ENCODE results near the gene TMEM213. TPM values are rescaled to one million over a fixed set of nuclear protein-coding genes. Genes with fewer than 3 reads are reported as not detected.

Gene TMEM213
- total RNA-seq, 4 donors from 2014 or later: 0.25 TPM; not detected in 3

GRCh38 chr7:138776166-138776833, 21.5 kb upstream of the TMEM213 start:
- H3K27me3 ChIP-seq: peaks cover 18% of the 10 kb centered on the region
- H3K36me3 ChIP-seq: no peaks in the 10 kb centered on the region
- no peak for ATAC-seq
- no peaks in the 10 kb centered on the region for H3K9me3 ChIP-seq
- H3K27ac ChIP-seq: no peak overlapping the region
- TF ChIP-seq POLR2A (IDR thresholded peaks at IDR 0.05): no peak
- no peak for TF ChIP-seq EP300 (IDR thresholded peaks at IDR 0.05)
- no peak for TF ChIP-seq POLR2AphosphoS5 (IDR thresholded peaks at IDR 0.05)
- no peak for TF ChIP-seq CTCF (IDR thresholded peaks at IDR 0.05)
- H3K4me1 ChIP-seq: no peaks in the 10 kb centered on the region
- no peak overlapping the region for H3K4me3 ChIP-seq
- WGBS, 2 donors (ENCODE audit: low coverage in 1 of 2): 60 to 85% methylated on average over 6 to 10 of the region's 10 CpGs

- Histone ChIP-seq H3K9me3 (peaks cover 0 to 7% (median 0%) of the 10 kb centered on the region in 3 donors), H3K4me1 (no peaks in the 10 kb centered on the region), H3K36me3 (no peaks in the 10 kb centered on the region), H3K4me3 (no peak overlapping the region), H3K27ac (no peak overlapping the region), H3K27me3 (peaks cover 4% of the 10 kb centered on the region)
- ATAC-seq: no peak
- 80 to 83% methylated on average over 1 to 2 of the region's 2 CpGs for WGBS, 2 donors (ENCODE audit: low coverage in 1 of 2)
- TF ChIP-seq CTCF (IDR thresholded peaks at IDR 0.05) (no peak), EP300 (IDR thresholded peaks at IDR 0.05) (no peak), POLR2A (IDR thresholded peaks at IDR 0.05) (no peak), POLR2AphosphoS5 (IDR thresholded peaks at IDR 0.05) (no peak)
Observed at GRCh38 chr7:138781004-138781403, 16.8 kb upstream of the TMEM213 start.

- H3K9me3 ChIP-seq: peaks cover 0 to 7% (median 0%) of the 10 kb centered on the region in 3 donors
- ATAC-seq: no peak
- peaks cover 8% of the 10 kb centered on the region for H3K27me3 ChIP-seq
- no peaks in the 10 kb centered on the region for H3K36me3 ChIP-seq
- no peaks in the 10 kb centered on the region for H3K4me1 ChIP-seq
- H3K27ac ChIP-seq: no peak overlapping the region
- no peak overlapping the region for H3K4me3 ChIP-seq
- WGBS, 2 donors (ENCODE audit: low coverage in 1 of 2): 32 to 53% methylated on average over 4 of the region's 4 CpGs
- TF ChIP-seq POLR2AphosphoS5 (IDR thresholded peaks at IDR 0.05) (no peak), CTCF (IDR thresholded peaks at IDR 0.05) (no peak), POLR2A (IDR thresholded peaks at IDR 0.05) (no peak), EP300 (IDR thresholded peaks at IDR 0.05) (no peak)
Observed at GRCh38 chr7:138784692-138785091, 13.1 kb upstream of the TMEM213 start.

- Histone ChIP-seq H3K36me3 (no peaks in the 10 kb centered on the region), H3K9me3 (peaks cover 0 to 7% (median 0%) of the 10 kb centered on the region in 3 donors), H3K4me3 (no peak overlapping the region), H3K4me1 (no peaks in the 10 kb centered on the region), H3K27me3 (peaks cover 8% of the 10 kb centered on the region), H3K27ac (no peak overlapping the region)
- TF ChIP-seq POLR2A (IDR thresholded peaks at IDR 0.05) (no peak), CTCF (IDR thresholded peaks at IDR 0.05) (no peak), EP300 (IDR thresholded peaks at IDR 0.05) (no peak), POLR2AphosphoS5 (IDR thresholded peaks at IDR 0.05) (no peak)
- 43 to 54% methylated on average over 9 of the region's 10 CpGs for WGBS, 2 donors (ENCODE audit: low coverage in 1 of 2)
- ATAC-seq: no peak
Observed at GRCh38 chr7:138785587-138786437, 12.0 kb upstream of the TMEM213 start.

All from gastroesophageal sphincter (tissue), 4 donors.